ENCODE results near the gene NRXN3. TPM values are rescaled to one million over a fixed set of nuclear protein-coding genes. Genes with fewer than 3 reads are reported as not detected.

NRXN3 gene
- total RNA-seq, 2 experiments from 2014 or later = not detected

DNA sequence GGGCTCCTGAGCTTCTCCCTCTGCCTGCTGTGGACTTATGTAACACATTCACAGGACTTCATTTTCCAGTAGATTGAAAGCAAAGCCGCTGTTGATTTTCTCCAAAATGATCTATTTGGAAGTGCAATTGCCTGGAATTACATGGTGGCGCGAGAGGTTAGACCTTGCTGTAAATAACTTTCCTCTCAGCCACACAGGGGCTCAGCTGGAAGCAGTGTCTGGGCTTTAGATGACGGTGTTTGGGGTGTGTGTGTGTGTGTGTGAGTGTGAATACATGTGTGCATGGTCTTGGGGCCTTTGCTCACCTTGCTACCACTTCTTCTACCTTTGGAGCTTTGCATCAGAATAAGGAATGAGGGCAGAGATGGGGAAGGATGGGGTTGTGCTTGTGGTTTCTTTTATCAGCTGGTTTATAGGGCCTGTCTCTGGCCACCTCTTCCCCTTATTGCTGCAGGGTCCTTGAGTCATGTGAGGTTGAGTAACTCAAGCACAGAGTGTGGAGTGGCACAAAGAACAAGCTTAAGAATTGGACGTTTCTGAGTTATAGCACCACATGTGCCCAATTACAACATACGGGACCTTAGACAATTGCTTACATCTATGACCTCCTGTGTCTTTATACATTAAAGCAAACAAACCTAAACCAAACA lies 280.6 kb downstream of the NRXN3 start:
- intact Hi-C loops (cut with micrococcal nuclease; ENCODE audit: unreplicated experiment) = no loop called here
- Histone ChIP-seq H3K9me3 (ENCODE audit: low read length) (no peaks in the 10 kb centered on the region), H3K4me2 (ENCODE audit: low read length) (no peak overlapping the region), H2AFZ (ENCODE audit: low read length) (no peak overlapping the region), H3K9me2 (ENCODE audit: insufficient read depth, low read length) (no peaks in the 10 kb centered on the region), H3K36me3 (ENCODE audit: insufficient read depth, low read length) (no peaks in the 10 kb centered on the region), H3K4me3 (ENCODE audit: low read depth, low read length, poor library complexity, severe bottlenecking) (no peak overlapping the region), H3K27ac (ENCODE audit: low read depth, low read length, poor library complexity, severe bottlenecking) (no peak overlapping the region), H3K79me2 (ENCODE audit: insufficient read depth, low read depth, low read length) (no peaks in the 10 kb centered on the region), H3K4me1 (ENCODE audit: insufficient read depth, low read length, poor library complexity, severe bottlenecking) (peaks cover 4% of the 10 kb centered on the region), H4K20me1 (ENCODE audit: insufficient read depth, low read length) (no peaks in the 10 kb centered on the region)
- no TSS peak for BruUV-seq (replicated peaks)
- TF ChIP-seq, protein P1, sequence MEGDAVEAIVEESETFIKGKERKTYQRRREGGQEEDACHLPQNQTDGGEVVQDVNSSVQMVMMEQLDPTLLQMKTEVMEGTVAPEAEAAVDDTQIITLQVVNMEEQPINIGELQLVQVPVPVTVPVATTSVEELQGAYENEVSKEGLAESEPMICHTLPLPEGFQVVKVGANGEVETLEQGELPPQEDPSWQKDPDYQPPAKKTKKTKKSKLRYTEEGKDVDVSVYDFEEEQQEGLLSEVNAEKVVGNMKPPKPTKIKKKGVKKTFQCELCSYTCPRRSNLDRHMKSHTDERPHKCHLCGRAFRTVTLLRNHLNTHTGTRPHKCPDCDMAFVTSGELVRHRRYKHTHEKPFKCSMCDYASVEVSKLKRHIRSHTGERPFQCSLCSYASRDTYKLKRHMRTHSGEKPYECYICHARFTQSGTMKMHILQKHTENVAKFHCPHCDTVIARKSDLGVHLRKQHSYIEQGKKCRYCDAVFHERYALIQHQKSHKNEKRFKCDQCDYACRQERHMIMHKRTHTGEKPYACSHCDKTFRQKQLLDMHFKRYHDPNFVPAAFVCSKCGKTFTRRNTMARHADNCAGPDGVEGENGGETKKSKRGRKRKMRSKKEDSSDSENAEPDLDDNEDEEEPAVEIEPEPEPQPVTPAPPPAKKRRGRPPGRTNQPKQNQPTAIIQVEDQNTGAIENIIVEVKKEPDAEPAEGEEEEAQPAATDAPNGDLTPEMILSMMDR (conservative IDR thresholded peaks at IDR 0.05; ENCODE audit: low read length) = no peak
- no peak for TF ChIP-seq EZH2phosphoT487 (IDR thresholded peaks at IDR 0.05; ENCODE audit: borderline replicate concordance, low read depth, low read length)
- CTCF ChIA-PET (ENCODE audit: unreplicated experiment) = no interaction called here
- no peak for DNase-seq (ENCODE audit: low spot score)
- POLR2A ChIA-PET = interaction anchor here (0.6 kb wide), 2 partner anchors 46 to 318 kb away, joined by 3 read pairs; no protein-coding TSS in a partner anchor

DNA sequence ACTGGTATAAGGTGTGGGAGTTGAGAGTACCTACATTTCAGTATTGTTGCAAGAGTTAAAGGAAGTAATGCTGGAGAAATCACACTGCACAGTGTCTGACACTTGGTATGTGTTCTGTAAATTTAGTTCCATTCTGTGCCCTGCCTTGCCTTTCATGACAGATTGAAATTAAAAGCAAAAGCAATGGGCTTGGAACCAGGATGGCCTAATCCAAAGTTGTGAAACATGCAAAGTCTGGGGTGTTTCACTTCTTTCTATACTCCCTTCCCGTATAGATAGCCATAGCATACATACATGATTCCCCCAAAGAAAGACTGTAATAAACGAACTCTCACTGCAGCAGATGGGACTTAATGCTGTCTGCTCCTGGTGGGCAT lies 281.1 kb downstream of the NRXN3 start:
- intact Hi-C loops (cut with micrococcal nuclease; ENCODE audit: unreplicated experiment) = no loop called here
- Histone ChIP-seq H3K27ac (ENCODE audit: low read depth, low read length, poor library complexity, severe bottlenecking) (no peak overlapping the region), H3K4me1 (ENCODE audit: insufficient read depth, low read length, poor library complexity, severe bottlenecking) (peaks cover 9% of the 10 kb centered on the region), H3K79me2 (ENCODE audit: insufficient read depth, low read depth, low read length) (no peaks in the 10 kb centered on the region), H3K4me3 (ENCODE audit: low read depth, low read length, poor library complexity, severe bottlenecking) (no peak overlapping the region), H3K9me2 (ENCODE audit: insufficient read depth, low read length) (no peaks in the 10 kb centered on the region), H4K20me1 (ENCODE audit: insufficient read depth, low read length) (no peaks in the 10 kb centered on the region), H3K9me3 (ENCODE audit: low read length) (no peaks in the 10 kb centered on the region), H3K36me3 (ENCODE audit: insufficient read depth, low read length) (no peaks in the 10 kb centered on the region), H3K4me2 (ENCODE audit: low read length) (no peak overlapping the region), H2AFZ (ENCODE audit: low read length) (no peak overlapping the region)
- ChIA-PET POLR2A (interaction anchor here (0.6 kb wide), 2 partner anchors 45 to 318 kb away, joined by 3 read pairs; no protein-coding TSS in a partner anchor), CTCF (ENCODE audit: unreplicated experiment) (no interaction called here)
- TF ChIP-seq, protein P1 (conservative IDR thresholded peaks at IDR 0.05; ENCODE audit: low read length) = no peak
- no peak for TF ChIP-seq EZH2phosphoT487 (IDR thresholded peaks at IDR 0.05; ENCODE audit: borderline replicate concordance, low read depth, low read length)
- no TSS peak for BruUV-seq (replicated peaks)
- no peak for DNase-seq (ENCODE audit: low spot score)

DNA sequence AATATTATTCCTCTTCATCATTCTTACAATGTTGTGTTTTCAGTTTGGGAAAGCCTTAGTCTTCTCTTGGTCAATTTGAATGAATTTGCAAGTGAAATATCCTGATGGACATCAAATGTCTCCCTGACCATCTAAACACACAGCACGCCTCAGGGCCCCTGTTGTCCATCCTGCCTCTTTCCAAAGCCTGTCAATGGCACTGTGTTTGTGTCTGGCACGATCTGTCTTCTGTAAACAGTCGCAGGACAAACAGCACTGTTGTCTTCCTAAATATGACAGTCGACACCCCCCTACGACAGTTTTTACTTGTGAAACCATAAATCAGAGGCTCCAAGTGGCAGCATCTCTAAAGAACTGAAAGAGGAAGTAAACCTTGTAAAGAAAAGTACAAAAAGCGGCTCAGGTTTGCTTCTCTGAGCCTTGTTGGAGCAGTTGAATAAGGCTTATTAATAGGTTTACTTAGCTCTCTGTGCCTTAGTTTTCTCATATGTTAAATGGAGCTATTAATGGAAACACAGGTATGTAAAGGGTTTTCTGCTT lies 285.8 kb downstream of the NRXN3 start:
- Histone ChIP-seq H3K4me2 (ENCODE audit: low read length) (peak overlapping the region; percentile 59), H3K79me2 (ENCODE audit: insufficient read depth, low read depth, low read length) (no peaks in the 10 kb centered on the region), H3K9me3 (ENCODE audit: low read length) (no peaks in the 10 kb centered on the region), H3K36me3 (ENCODE audit: insufficient read depth, low read length) (no peaks in the 10 kb centered on the region), H4K20me1 (ENCODE audit: insufficient read depth, low read length) (no peaks in the 10 kb centered on the region), H3K4me1 (ENCODE audit: insufficient read depth, low read length, poor library complexity, severe bottlenecking) (peaks cover 13% of the 10 kb centered on the region), H3K9me2 (ENCODE audit: insufficient read depth, low read length) (no peaks in the 10 kb centered on the region), H2AFZ (ENCODE audit: low read length) (peak overlapping the region; percentile 49; the same call in 1 of the 2 replicates), H3K4me3 (ENCODE audit: low read depth, low read length, poor library complexity, severe bottlenecking) (peak overlapping the region; percentile 8), H3K27ac (ENCODE audit: low read depth, low read length, poor library complexity, severe bottlenecking) (no peak overlapping the region)
- ChIA-PET CTCF (ENCODE audit: unreplicated experiment) (no interaction called here), POLR2A (interaction anchor here (0.5 kb wide), 1 partner anchor 66 kb away, joined by 3 read pairs; no protein-coding TSS in a partner anchor)
- peak; percentile 68 for DNase-seq (ENCODE audit: low spot score)
- BruUV-seq (replicated peaks) = no TSS peak
- intact Hi-C loops (cut with micrococcal nuclease; ENCODE audit: unreplicated experiment) = no loop called here
- TF ChIP-seq EZH2phosphoT487 (IDR thresholded peaks at IDR 0.05; ENCODE audit: borderline replicate concordance, low read depth, low read length) = no peak
- TF ChIP-seq, protein P1 (conservative IDR thresholded peaks at IDR 0.05; ENCODE audit: low read length) = no peak
